ENCODE measurements around the gene PPFIA1. TPM values are rescaled to one million over a fixed set of nuclear protein-coding genes. Genes with fewer than 3 reads are reported as not detected.

PPFIA1 gene
- polyA plus RNA-seq, 2 of the 4 experiments (the other 2 are of a cell fraction), result 23.3 to 45.6 TPM

DNA sequence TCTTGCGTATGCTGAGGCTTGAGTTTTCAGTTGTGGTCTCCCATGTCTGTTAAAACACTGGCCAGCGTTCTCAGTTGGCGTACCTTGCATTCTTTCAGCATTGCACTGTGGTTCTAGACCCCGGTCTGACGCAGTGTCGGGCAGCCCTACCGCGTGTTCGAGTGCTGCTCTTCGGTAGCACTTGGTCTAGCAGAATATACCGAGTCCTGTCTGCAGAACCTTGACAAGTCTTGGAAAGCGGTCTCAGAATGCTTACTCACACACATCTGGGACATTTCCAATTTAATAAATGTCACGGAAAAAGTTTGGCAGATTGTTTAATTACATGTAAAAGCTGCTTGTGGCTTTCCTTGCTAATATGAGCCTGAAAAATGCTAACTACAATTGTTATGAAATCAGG lies 32.6 kb downstream of the PPFIA1 start:
- H3K4me1 ChIP-seq, result peaks cover 23% of the 10 kb centered on the region
- no peaks in the 10 kb centered on the region for H3K9me3 ChIP-seq
- ChIA-PET CTCF (interaction anchor here (1.1 to 1.3 kb wide), 2 partner anchors 10 kb away, joined by 3 read pairs; no protein-coding TSS in a partner anchor), POLR2A (no interaction called here)
- ATAC-seq (no peak), FAIRE-seq (no peak), DNase-seq (ENCODE audit: low read depth in 1 of 2, low spot score in 1 of 2) (no peak)
- H3K4me2 ChIP-seq, result no peak overlapping the region
- H3K27ac ChIP-seq, result no peak overlapping the region
- TF ChIP-seq SREBF2 (IDR thresholded peaks at IDR 0.05), result no peak
- no peak for TF ChIP-seq MYC (IDR thresholded peaks at IDR 0.05; ENCODE audit: borderline replicate concordance, low read length)
- TF ChIP-seq TFCP2L1 (CRISPR knock-in tag; IDR thresholded peaks at IDR 0.05), result no peak
- TF ChIP-seq, protein P1, sequence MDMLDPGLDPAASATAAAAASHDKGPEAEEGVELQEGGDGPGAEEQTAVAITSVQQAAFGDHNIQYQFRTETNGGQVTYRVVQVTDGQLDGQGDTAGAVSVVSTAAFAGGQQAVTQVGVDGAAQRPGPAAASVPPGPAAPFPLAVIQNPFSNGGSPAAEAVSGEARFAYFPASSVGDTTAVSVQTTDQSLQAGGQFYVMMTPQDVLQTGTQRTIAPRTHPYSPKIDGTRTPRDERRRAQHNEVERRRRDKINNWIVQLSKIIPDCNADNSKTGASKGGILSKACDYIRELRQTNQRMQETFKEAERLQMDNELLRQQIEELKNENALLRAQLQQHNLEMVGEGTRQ (IDR thresholded peaks at IDR 0.05), result no peak
- no peak for TF ChIP-seq HOXB13 (CRISPR knock-in tag; IDR thresholded peaks at IDR 0.05; ENCODE audit: low read depth)
- TF ChIP-seq MAZ (IDR thresholded peaks at IDR 0.05; ENCODE audit: borderline replicate concordance, low read depth, low read length), result no peak
- TF ChIP-seq KDM1A (IDR thresholded peaks at IDR 0.05; ENCODE audit: low read depth), result no peak
- no peak for TF ChIP-seq E2F6 (IDR thresholded peaks at IDR 0.05; ENCODE audit: borderline replicate concordance, low read depth)
- TF ChIP-seq NR3C1 (IDR thresholded peaks at IDR 0.05), result no peak
- TF ChIP-seq HEYL (CRISPR knock-in tag; IDR thresholded peaks at IDR 0.05), result no peak
- TF ChIP-seq POLR2A (IDR thresholded peaks at IDR 0.05; ENCODE audit: low read length), result no peak
- TF ChIP-seq HOXB5 (CRISPR knock-in tag; IDR thresholded peaks at IDR 0.05), result no peak
- TF ChIP-seq CBX8 (IDR thresholded peaks at IDR 0.05), result no peak
- no peak for TF ChIP-seq SMC3 (IDR thresholded peaks at IDR 0.05)
- TF ChIP-seq HDAC2 (IDR thresholded peaks at IDR 0.05), result no peak
- TF ChIP-seq MAFK (IDR thresholded peaks at IDR 0.05; ENCODE audit: partially characterized antibody), result no peak
- TF ChIP-seq CHD2 (IDR thresholded peaks at IDR 0.05; ENCODE audit: low read length, partially characterized antibody), result no peak
- TF ChIP-seq, protein P2, sequence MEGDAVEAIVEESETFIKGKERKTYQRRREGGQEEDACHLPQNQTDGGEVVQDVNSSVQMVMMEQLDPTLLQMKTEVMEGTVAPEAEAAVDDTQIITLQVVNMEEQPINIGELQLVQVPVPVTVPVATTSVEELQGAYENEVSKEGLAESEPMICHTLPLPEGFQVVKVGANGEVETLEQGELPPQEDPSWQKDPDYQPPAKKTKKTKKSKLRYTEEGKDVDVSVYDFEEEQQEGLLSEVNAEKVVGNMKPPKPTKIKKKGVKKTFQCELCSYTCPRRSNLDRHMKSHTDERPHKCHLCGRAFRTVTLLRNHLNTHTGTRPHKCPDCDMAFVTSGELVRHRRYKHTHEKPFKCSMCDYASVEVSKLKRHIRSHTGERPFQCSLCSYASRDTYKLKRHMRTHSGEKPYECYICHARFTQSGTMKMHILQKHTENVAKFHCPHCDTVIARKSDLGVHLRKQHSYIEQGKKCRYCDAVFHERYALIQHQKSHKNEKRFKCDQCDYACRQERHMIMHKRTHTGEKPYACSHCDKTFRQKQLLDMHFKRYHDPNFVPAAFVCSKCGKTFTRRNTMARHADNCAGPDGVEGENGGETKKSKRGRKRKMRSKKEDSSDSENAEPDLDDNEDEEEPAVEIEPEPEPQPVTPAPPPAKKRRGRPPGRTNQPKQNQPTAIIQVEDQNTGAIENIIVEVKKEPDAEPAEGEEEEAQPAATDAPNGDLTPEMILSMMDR (IDR thresholded peaks at IDR 0.05), result no peak
- WGBS (ENCODE audit: missing lambda C conversion rate), result 93% methylated on average over 13 of the region's 13 CpGs
- no peak overlapping the region for H3K4me3 ChIP-seq

DNA sequence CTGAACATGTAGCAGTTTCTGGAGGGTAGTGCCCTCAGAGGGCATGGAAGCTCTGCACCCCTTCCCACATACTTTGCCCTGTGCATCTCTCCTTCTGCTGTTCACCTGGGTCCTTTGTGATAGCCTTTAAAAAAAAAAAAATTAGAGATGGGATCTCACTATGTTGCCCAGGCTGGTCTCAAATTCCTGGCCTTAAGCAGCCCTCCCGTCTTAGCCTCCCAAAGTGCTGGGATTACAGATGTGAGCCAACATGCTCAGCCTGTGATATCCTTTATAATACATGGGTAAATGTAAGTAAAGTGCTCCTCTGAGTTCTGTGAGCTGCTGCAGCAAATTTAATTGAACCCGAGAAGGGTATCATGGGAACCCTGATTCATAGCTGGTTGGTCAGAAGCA lies 33.7 kb downstream of the PPFIA1 start:
- FAIRE-seq, result no peak
- CTCF ChIA-PET, result interaction anchor here (1.3 kb wide), 1 partner anchor 9 kb away, joined by 3 read pairs; no protein-coding TSS in a partner anchor
- no peak for TF ChIP-seq E2F6 (IDR thresholded peaks at IDR 0.05; ENCODE audit: borderline replicate concordance, low read depth)
- TF ChIP-seq SREBF2 (IDR thresholded peaks at IDR 0.05), result no peak
- TF ChIP-seq ZC3H11A (IDR thresholded peaks at IDR 0.05), result no peak
- no peak for TF ChIP-seq PHF8 (IDR thresholded peaks at IDR 0.05; ENCODE audit: borderline replicate concordance, low read depth)
- no peak for TF ChIP-seq HES2 (IDR thresholded peaks at IDR 0.05)
- TF ChIP-seq JUNB (IDR thresholded peaks at IDR 0.05), result no peak
- TF ChIP-seq NFE2L2 (conservative IDR thresholded peaks at IDR 0.05; ENCODE audit: low read length), result no peak
- no peak for TF ChIP-seq HDAC2 (IDR thresholded peaks at IDR 0.05)
- no peak for TF ChIP-seq KDM1A (IDR thresholded peaks at IDR 0.05; ENCODE audit: low read depth)
- TF ChIP-seq, protein P3, sequence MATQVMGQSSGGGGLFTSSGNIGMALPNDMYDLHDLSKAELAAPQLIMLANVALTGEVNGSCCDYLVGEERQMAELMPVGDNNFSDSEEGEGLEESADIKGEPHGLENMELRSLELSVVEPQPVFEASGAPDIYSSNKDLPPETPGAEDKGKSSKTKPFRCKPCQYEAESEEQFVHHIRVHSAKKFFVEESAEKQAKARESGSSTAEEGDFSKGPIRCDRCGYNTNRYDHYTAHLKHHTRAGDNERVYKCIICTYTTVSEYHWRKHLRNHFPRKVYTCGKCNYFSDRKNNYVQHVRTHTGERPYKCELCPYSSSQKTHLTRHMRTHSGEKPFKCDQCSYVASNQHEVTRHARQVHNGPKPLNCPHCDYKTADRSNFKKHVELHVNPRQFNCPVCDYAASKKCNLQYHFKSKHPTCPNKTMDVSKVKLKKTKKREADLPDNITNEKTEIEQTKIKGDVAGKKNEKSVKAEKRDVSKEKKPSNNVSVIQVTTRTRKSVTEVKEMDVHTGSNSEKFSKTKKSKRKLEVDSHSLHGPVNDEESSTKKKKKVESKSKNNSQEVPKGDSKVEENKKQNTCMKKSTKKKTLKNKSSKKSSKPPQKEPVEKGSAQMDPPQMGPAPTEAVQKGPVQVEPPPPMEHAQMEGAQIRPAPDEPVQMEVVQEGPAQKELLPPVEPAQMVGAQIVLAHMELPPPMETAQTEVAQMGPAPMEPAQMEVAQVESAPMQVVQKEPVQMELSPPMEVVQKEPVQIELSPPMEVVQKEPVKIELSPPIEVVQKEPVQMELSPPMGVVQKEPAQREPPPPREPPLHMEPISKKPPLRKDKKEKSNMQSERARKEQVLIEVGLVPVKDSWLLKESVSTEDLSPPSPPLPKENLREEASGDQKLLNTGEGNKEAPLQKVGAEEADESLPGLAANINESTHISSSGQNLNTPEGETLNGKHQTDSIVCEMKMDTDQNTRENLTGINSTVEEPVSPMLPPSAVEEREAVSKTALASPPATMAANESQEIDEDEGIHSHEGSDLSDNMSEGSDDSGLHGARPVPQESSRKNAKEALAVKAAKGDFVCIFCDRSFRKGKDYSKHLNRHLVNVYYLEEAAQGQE (IDR thresholded peaks at IDR 0.05), result no peak
- no peak for TF ChIP-seq CBX8 (IDR thresholded peaks at IDR 0.05)
- TF ChIP-seq HOXA7 (CRISPR knock-in tag; IDR thresholded peaks at IDR 0.05), result no peak
- no peak for TF ChIP-seq CHD2 (IDR thresholded peaks at IDR 0.05; ENCODE audit: low read length, partially characterized antibody)
- TF ChIP-seq FOSL2 (IDR thresholded peaks at IDR 0.05), result no peak
- no peak for TF ChIP-seq FOSL2 (CRISPR knock-in tag; IDR thresholded peaks at IDR 0.05)
- TF ChIP-seq BCL3 (IDR thresholded peaks at IDR 0.05), result no peak

More for the DNA sequence above, 33.7 kb downstream of the PPFIA1 start:
- Histone ChIP-seq H3K9me3 (no peaks in the 10 kb centered on the region), H3K4me1 (peaks cover 23% of the 10 kb centered on the region), H3K4me2 (no peak overlapping the region), H3K4me3 (no peak overlapping the region), H3K27ac (no peak overlapping the region)
- WGBS (ENCODE audit: missing lambda C conversion rate), result 92% methylated on average over 2 of the region's 2 CpGs
- DNase-seq (ENCODE audit: low read depth in 1 of 2, low spot score in 1 of 2) (no peak), ATAC-seq (no peak)
- POLR2A ChIA-PET, result no interaction called here
